ENCODE measurements around the gene BTN2A1. TPM values are rescaled to one million over a fixed set of nuclear protein-coding genes. Genes with fewer than 3 reads are reported as not detected.
"Not testable (repeated sequence)": the region's sequence is repeated elsewhere in the genome, so short reads cannot be mapped to it uniquely, and the experiment has no call there.

The BTN2A1 gene
- total RNA-seq, 6 experiments from 2014 or later: 3.6 to 8.3 (median 5.2) TPM

GRCh38 chr6:26430787-26431186 lies 27.0 kb upstream of the BTN2A1 start:
- Histone ChIP-seq H3K27ac (no peak overlapping the region), H3K4me3 (no peak overlapping the region), H3K9me3 (no peaks in the 10 kb centered on the region), H3K4me1 (no peaks in the 10 kb centered on the region), H3K27me3 (no peaks in the 10 kb centered on the region), H3K36me3 (peaks cover 0 to under 1% (median 0%) of the 10 kb centered on the region in 4 donors)
- WGBS (ENCODE audit: insufficient coverage, low coverage, low lambda C conversion rate, missing lambda C conversion rate): 86% methylated on average over 4 of the region's 5 CpGs
- ATAC-seq (no peak), DNase-seq (no peak)
- TF ChIP-seq POLR2A (IDR thresholded peaks at IDR 0.05) (no peak), CTCF (IDR thresholded peaks at IDR 0.05) (no peak)
- intact Hi-C loops (cut with DNase I): no loop called here

GRCh38 chr6:26431258-26432172 lies 26.2 kb upstream of the BTN2A1 start:
- DNase-seq: no peak
- TF ChIP-seq CTCF (IDR thresholded peaks at IDR 0.05): no peak
- H3K36me3 ChIP-seq: peaks cover 0 to 2% (median 0%) of the 10 kb centered on the region in 4 donors
- no peak overlapping the region for H3K4me3 ChIP-seq
- 95% methylated on average over 3 of the region's 6 CpGs for WGBS (ENCODE audit: insufficient coverage, low coverage, low lambda C conversion rate, missing lambda C conversion rate)
- no peaks in the 10 kb centered on the region for H3K27me3 ChIP-seq
- no peaks in the 10 kb centered on the region for H3K9me3 ChIP-seq
- intact Hi-C loops (cut with DNase I): no loop called here
- no peak for ATAC-seq
- no peaks in the 10 kb centered on the region for H3K4me1 ChIP-seq
- no peak overlapping the region for H3K27ac ChIP-seq

GRCh38 chr6:26432627-26433201 lies 25.0 kb upstream of the BTN2A1 start:
- Histone ChIP-seq H3K4me3 (no peak overlapping the region), H3K9me3 (no peaks in the 10 kb centered on the region), H3K36me3 (peaks cover 0 to 2% (median 0%) of the 10 kb centered on the region in 4 donors), H3K27ac (no peak overlapping the region), H3K4me1 (no peaks in the 10 kb centered on the region), H3K27me3 (no peaks in the 10 kb centered on the region)
- intact Hi-C loops (cut with DNase I): no loop called here
- TF ChIP-seq POLR2A (IDR thresholded peaks at IDR 0.05) (no peak), CTCF (IDR thresholded peaks at IDR 0.05) (no peak)
- whole genome bisulfite sequencing (ENCODE audit: insufficient coverage, low coverage, low lambda C conversion rate, missing lambda C conversion rate): 62% methylated on average over 5 of the region's 5 CpGs
- ATAC-seq: peak; percentile 74 to 96 (median 84)
- peak in 1 of 3 donors; percentile 62 for DNase-seq

GRCh38 chr6:26433680-26434079 lies 24.1 kb upstream of the BTN2A1 start:
- H3K36me3 ChIP-seq; DNase-seq; H3K27me3 ChIP-seq; H3K27ac ChIP-seq; H3K9me3 ChIP-seq; intact Hi-C loops (cut with DNase I); H3K4me1 ChIP-seq; ATAC-seq; H3K4me3 ChIP-seq: not testable (repeated sequence)
- WGBS (ENCODE audit: insufficient coverage, low coverage, low lambda C conversion rate, missing lambda C conversion rate): 97% methylated on average over 6 of the region's 8 CpGs

- Histone ChIP-seq H3K36me3 (peaks cover 0 to 2% (median 0%) of the 10 kb centered on the region in 4 donors), H3K27me3 (no peaks in the 10 kb centered on the region), H3K4me1 (peaks cover 0 to 6% (median 0%) of the 10 kb centered on the region in 4 donors), H3K4me3 (no peak overlapping the region), H3K9me3 (no peaks in the 10 kb centered on the region), H3K27ac (no peak overlapping the region)
- 85% methylated on average over 3 of the region's 4 CpGs for WGBS (ENCODE audit: insufficient coverage, low coverage, low lambda C conversion rate, missing lambda C conversion rate)
- intact Hi-C loops (cut with DNase I): no loop called here
- TF ChIP-seq POLR2A (IDR thresholded peaks at IDR 0.05): no peak
- no peak for DNase-seq
- ATAC-seq: no peak
Measured at GRCh38 chr6:26436018-26436417, 21.7 kb upstream of the BTN2A1 start.
